ENCODE measurements around the gene CFAP43.

GRCh38 chr10:104103956-104104355 is 128.2 kb downstream of the CFAP43 start:
- TF ChIP-seq POLR2AphosphoS5 (IDR thresholded peaks at IDR 0.05) (no peak), CTCF (IDR thresholded peaks at IDR 0.05) (no peak), POLR2A (IDR thresholded peaks at IDR 0.05) (no peak), EP300 (IDR thresholded peaks at IDR 0.05) (no peak)

Measured in suprapubic skin (tissue), 4 donors.